ENCODE measurements around the gene CYTH1.

Gene CYTH1

DNA sequence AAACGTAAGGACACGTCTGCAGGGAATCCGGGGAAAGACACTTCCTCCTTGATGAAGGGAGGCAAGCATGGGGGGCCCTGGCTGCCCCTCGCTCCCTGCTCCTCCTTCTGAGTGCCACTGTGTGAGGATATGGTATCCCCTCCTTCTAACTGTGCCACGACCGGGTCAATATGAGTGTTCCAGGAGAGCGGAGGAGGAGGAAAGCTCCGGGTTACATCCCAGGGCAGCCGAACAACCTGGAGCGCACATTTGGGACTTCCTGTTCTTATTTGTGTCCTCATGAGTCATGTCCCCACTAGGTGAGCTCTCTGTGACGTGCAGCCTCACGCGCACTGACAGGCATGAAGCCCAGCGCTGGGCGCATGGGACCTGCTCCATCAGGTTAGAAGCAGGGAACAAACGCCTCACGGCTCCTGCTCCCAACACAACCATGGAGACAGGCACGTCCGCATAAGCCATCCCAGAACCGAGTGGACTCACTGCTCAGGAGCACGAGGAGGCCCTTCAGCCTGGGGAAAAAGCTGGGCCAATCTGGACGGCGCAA lies 112.0 kb downstream of the CYTH1 start:
- no peak overlapping the region for H2AFZ ChIP-seq (ENCODE audit: low read depth, low read length)
- no peak overlapping the region for H3K27ac ChIP-seq (ENCODE audit: low read length)
- H3K9ac ChIP-seq (ENCODE audit: low read depth, low read length) = no peak overlapping the region
- no peaks in the 10 kb centered on the region for H3K27me3 ChIP-seq (ENCODE audit: insufficient read depth, low read length, poor library complexity)
- no peak overlapping the region for H3K4me2 ChIP-seq (ENCODE audit: insufficient read depth, low read length)
- no peak for DNase-seq
- ATAC-seq (ENCODE audit: insufficient read depth, low read depth) = no peak
- no peak overlapping the region for H3K4me3 ChIP-seq (ENCODE audit: low read depth in 1 of 2, low read length in 2 of 2)
- peaks cover 7% of the 10 kb centered on the region; the same call in 1 of the 2 replicates for H3K36me3 ChIP-seq (ENCODE audit: insufficient read depth, low read length)
- no peaks in the 10 kb centered on the region for H3K9me3 ChIP-seq (ENCODE audit: insufficient read depth, low read length, severe bottlenecking)
- H4K20me1 ChIP-seq (ENCODE audit: insufficient read depth, low read length) = no peaks in the 10 kb centered on the region
- no peaks in the 10 kb centered on the region for H3K79me2 ChIP-seq (ENCODE audit: insufficient read depth, low read length)
- peaks cover 5% of the 10 kb centered on the region; the same call in 1 of the 2 replicates for H3K4me1 ChIP-seq (ENCODE audit: insufficient read depth, low read length)
- no peak for TF ChIP-seq EZH2 (IDR thresholded peaks at IDR 0.05; ENCODE audit: borderline replicate concordance, low read depth, low read length, severe bottlenecking)
- TF ChIP-seq, protein P1, sequence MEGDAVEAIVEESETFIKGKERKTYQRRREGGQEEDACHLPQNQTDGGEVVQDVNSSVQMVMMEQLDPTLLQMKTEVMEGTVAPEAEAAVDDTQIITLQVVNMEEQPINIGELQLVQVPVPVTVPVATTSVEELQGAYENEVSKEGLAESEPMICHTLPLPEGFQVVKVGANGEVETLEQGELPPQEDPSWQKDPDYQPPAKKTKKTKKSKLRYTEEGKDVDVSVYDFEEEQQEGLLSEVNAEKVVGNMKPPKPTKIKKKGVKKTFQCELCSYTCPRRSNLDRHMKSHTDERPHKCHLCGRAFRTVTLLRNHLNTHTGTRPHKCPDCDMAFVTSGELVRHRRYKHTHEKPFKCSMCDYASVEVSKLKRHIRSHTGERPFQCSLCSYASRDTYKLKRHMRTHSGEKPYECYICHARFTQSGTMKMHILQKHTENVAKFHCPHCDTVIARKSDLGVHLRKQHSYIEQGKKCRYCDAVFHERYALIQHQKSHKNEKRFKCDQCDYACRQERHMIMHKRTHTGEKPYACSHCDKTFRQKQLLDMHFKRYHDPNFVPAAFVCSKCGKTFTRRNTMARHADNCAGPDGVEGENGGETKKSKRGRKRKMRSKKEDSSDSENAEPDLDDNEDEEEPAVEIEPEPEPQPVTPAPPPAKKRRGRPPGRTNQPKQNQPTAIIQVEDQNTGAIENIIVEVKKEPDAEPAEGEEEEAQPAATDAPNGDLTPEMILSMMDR (IDR thresholded peaks at IDR 0.05; ENCODE audit: borderline replicate concordance, extremely low read depth, low read length, poor library complexity, severe bottlenecking) = no peak

DNA sequence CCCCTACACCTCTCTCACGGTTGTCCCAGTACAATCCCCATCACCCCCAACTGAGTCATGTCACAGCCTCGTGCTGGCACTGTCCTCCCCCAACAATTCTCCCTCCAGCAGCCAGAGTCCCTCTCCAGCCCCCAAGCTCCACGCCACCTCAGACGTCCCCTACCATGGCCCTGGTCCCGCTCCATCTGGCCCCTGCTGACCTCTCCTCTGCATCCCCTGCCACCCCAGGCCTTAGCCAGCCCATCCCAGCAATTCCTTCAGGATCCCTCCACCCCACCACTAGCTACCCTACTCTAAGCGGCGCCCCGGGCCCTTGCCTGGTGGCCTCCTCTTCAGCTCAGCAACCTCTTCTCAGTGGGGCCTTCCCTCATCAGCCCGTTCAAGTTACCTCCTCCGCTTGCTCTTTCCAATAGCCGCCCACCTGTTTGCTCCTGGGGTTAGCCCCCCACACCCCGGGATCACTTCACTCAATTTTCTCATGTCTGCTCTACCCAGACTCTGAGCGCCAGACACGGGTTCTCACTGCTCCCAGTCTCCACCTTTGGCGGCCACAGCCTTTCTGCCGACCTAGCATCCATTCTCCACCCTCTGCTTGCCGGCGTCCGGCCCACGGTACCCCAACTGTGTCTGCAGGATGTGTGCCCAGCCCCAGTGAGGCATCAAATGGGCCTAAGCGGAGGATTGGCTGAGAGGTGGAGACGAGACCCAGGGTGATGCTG lies 112.7 kb downstream of the CYTH1 start:
- H3K27ac ChIP-seq (ENCODE audit: low read length) = no peak overlapping the region
- 0 out of 2 replicates have a peak, but pooled peaks cover 2% of the 10 kb centered on the region for H3K36me3 ChIP-seq (ENCODE audit: insufficient read depth, low read length)
- H3K4me2 ChIP-seq (ENCODE audit: insufficient read depth, low read length) = no peak overlapping the region
- H2AFZ ChIP-seq (ENCODE audit: low read depth, low read length) = no peak overlapping the region
- H3K9me3 ChIP-seq (ENCODE audit: insufficient read depth, low read length, severe bottlenecking) = no peaks in the 10 kb centered on the region
- no peaks in the 10 kb centered on the region; the same call in 1 of the 2 replicates for H4K20me1 ChIP-seq (ENCODE audit: insufficient read depth, low read length)
- H3K4me1 ChIP-seq (ENCODE audit: insufficient read depth, low read length) = peaks cover 5% of the 10 kb centered on the region; the same call in 1 of the 2 replicates
- DNase-seq (no peak), ATAC-seq (ENCODE audit: insufficient read depth, low read depth) (no peak)
- TF ChIP-seq, protein P1 (IDR thresholded peaks at IDR 0.05; ENCODE audit: borderline replicate concordance, extremely low read depth, low read length, poor library complexity, severe bottlenecking) = no peak
- no peak for TF ChIP-seq EZH2 (IDR thresholded peaks at IDR 0.05; ENCODE audit: borderline replicate concordance, low read depth, low read length, severe bottlenecking)
- no peak overlapping the region for H3K9ac ChIP-seq (ENCODE audit: low read depth, low read length)
- H3K79me2 ChIP-seq (ENCODE audit: insufficient read depth, low read length) = no peaks in the 10 kb centered on the region
- no peak overlapping the region for H3K4me3 ChIP-seq (ENCODE audit: low read depth in 1 of 2, low read length in 2 of 2)
- no peaks in the 10 kb centered on the region for H3K27me3 ChIP-seq (ENCODE audit: insufficient read depth, low read length, poor library complexity)

DNA sequence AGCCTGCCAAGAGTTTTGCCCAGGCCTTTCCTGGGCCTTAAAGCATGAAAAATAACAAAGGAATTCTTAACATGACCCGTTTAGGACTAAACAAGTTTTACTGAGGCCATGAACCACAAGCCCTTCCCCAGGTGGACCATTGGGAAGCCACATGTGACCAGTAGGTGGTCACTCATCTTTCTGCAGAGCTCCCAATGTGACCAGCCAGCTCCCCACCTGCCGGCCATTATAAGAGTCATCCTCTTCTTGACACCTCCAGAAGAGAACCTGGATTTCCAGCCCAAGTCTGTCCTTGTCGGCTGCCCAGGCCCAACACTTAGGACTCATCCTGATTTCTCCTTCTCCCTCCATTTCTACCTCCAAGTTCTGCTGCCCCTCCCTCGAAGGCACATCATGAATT lies 113.2 kb downstream of the CYTH1 start:
- TF ChIP-seq EZH2 (IDR thresholded peaks at IDR 0.05; ENCODE audit: borderline replicate concordance, low read depth, low read length, severe bottlenecking) = no peak
- TF ChIP-seq, protein P1 (IDR thresholded peaks at IDR 0.05; ENCODE audit: borderline replicate concordance, extremely low read depth, low read length, poor library complexity, severe bottlenecking) = no peak
- Histone ChIP-seq H3K9me3 (ENCODE audit: insufficient read depth, low read length, severe bottlenecking) (no peaks in the 10 kb centered on the region), H3K36me3 (ENCODE audit: insufficient read depth, low read length) (no peaks in the 10 kb centered on the region), H3K4me3 (ENCODE audit: low read depth in 1 of 2, low read length in 2 of 2) (no peak overlapping the region), H3K4me2 (ENCODE audit: insufficient read depth, low read length) (no peak overlapping the region), H3K27me3 (ENCODE audit: insufficient read depth, low read length, poor library complexity) (no peaks in the 10 kb centered on the region), H3K27ac (ENCODE audit: low read length) (no peak overlapping the region), H3K79me2 (ENCODE audit: insufficient read depth, low read length) (no peaks in the 10 kb centered on the region), H4K20me1 (ENCODE audit: insufficient read depth, low read length) (no peaks in the 10 kb centered on the region; the same call in 1 of the 2 replicates), H2AFZ (ENCODE audit: low read depth, low read length) (no peak overlapping the region), H3K9ac (ENCODE audit: low read depth, low read length) (no peak overlapping the region), H3K4me1 (ENCODE audit: insufficient read depth, low read length) (peaks cover 5% of the 10 kb centered on the region; the same call in 1 of the 2 replicates)
- no peak for ATAC-seq (ENCODE audit: insufficient read depth, low read depth)
- DNase-seq = no peak

Measured in DND-41 (cell line).